OCI-M1 (cell line): ENCODE data around the gene DHRS1.

Experiments
- DNase-seq: peaks from one replicate; lab custom pipeline; 2025; lab: John Stamatoyannopoulos, UW

DHRS1 gene

GRCh38 chr14:24309538-24310264, 10.1 kb upstream of the DHRS1 start, which contains the start of gene LTB4R2:
LTB4R2 (plus strand) TSS chr14:24310140; CDS start chr14:24310665, 525 bp downstream.
- no peak for DNase-seq

GRCh38 chr14:24308342-24309124, 9.0 kb upstream of the DHRS1 start:
- DNase-seq: no peak

GRCh38 chr14:24307575-24308341, 8.2 kb upstream of the DHRS1 start, which contains the start of gene CIDEB:
CIDEB (minus strand) TSS chr14:24307977; CDS start chr14:24307858, 119 bp downstream.
- peak; percentile 76 for DNase-seq

- DNase-seq: no peak
These were observed 7.6 kb upstream of the DHRS1 start for GRCh38 chr14:24307156-24307574.

- DNase-seq: no peak
These were observed 4.4 kb upstream of the DHRS1 start for GRCh38 chr14:24304019-24304387.

GRCh38 chr14:24300326-24300980, 873 bp upstream of the DHRS1 start:
- no peak for DNase-seq

GRCh38 chr14:24298892-24299254, 707 bp downstream of the DHRS1 start:
- DNase-seq: peak; percentile 32

GRCh38 chr14:24297190-24297964, 2.2 kb downstream of the DHRS1 start:
- DNase-seq: peak; percentile 67

GRCh38 chr14:24296341-24297157, 3.0 kb downstream of the DHRS1 start:
- peak; percentile 80 for DNase-seq

GRCh38 chr14:24293525-24293924, 6.1 kb downstream of the DHRS1 start:
- DNase-seq: no peak

GRCh38 chr14:24292118-24292807, 7.3 kb downstream of the DHRS1 start:
- DNase-seq: no peak

- no peak for DNase-seq
These were observed 8.0 kb downstream of the DHRS1 start for GRCh38 chr14:24291446-24292117.

GRCh38 chr14:24290746-24291145, 8.8 kb downstream of the DHRS1 start:
- no peak for DNase-seq

GRCh38 chr14:24289649-24290280, 9.8 kb downstream of the DHRS1 start:
- DNase-seq: no peak

GRCh38 chr14:24286996-24287395, 12.6 kb downstream of the DHRS1 start:
- no peak for DNase-seq

GRCh38 chr14:24285351-24285750, 14.2 kb downstream of the DHRS1 start:
- no peak for DNase-seq

GRCh38 chr14:24284501-24285035, 15.0 kb downstream of the DHRS1 start:
- DNase-seq: no peak

GRCh38 chr14:24283796-24284460, 15.7 kb downstream of the DHRS1 start:
- DNase-seq: no peak
